HCT116 (cell line): ENCODE results near the gene NEK11. TPM values are rescaled to one million over a fixed set of nuclear protein-coding genes. Genes with fewer than 3 reads are reported as not detected.

ENCODE experiments used
- ATAC-seq: fragments of 200-7000 bp; cut with Tn5 transposase; 2 replicates; pipeline ENCODE4 v1.9.1; 2020; ENCODE audit warnings: mild to moderate bottlenecking, moderate library complexity
- BruUV-seq: library from RNA; stranded (reverse); fragments of 400-500 nt; replicated peaks from 2 replicates; lab custom pipeline; 2021; lab: Mats Ljungman, UMichigan
- CTCF ChIA-PET: fragments of 300-600 bp; sonication (Branson Sonifier 250); formaldehyde crosslinking; loops from one replicate; lab custom pipeline; 2021; ENCODE audit warnings: antibody characterized with exemption; lab: Charles Lee
- POLR2A ChIA-PET: fragments of 300-600, 350-600 bp; sonication (Branson Sonifier 250); formaldehyde crosslinking; loops from one replicate; lab custom pipeline; 2021; ENCODE audit warnings: antibody characterized with exemption; lab: Charles Lee
- RAD21 ChIA-PET, 2 experiments: fragments of 300-600 bp; sonication (Branson Sonifier 250); formaldehyde crosslinking; loops; one replicate each; lab custom pipeline; 2023; ENCODE audit warnings: low total read pairs in 2 of 2; ENCODE audit not compliant: uncharacterized antibody in 2 of 2, unreplicated experiment in 2 of 2, low non-redundant PET in 1 of 2; lab: Charles Lee
- DNase-seq: peaks from one replicate; pipeline ENCODE4 v3.0.0-alpha.2; 2010; ENCODE audit warnings: low read depth, low spot score
- H2AFZ ChIP-seq: fragments of 200-600 bp; shearing (Covaris generic), sonication (generic); 2 replicates; pipeline ENCODE4 v1.6.1; 2017; ENCODE audit warnings: low read depth, mixed run types, mixed read lengths, antibody characterized with exemption, low read length; ENCODE audit not compliant: poor library complexity, severe bottlenecking
- H3K27ac ChIP-seq: 2 replicates; pipeline ENCODE4 v1.5.1; 2012; ENCODE audit warnings: low read depth, low read length
- H3K27me3 ChIP-seq: fragments of 200-600 bp; sonication (generic); 2 replicates; pipeline ENCODE4 v1.6.1; 2016; ENCODE audit warnings: mixed run types, low read length, mixed read lengths; ENCODE audit not compliant: insufficient read depth
- H3K36me3 ChIP-seq, 2 experiments: fragments of 200-500 bp in 1 of 2; fragments of 200-600 bp in 1 of 2; sonication (Bioruptor generic) in 1 of 2; sonication (generic) in 1 of 2; 2 replicates each; pipeline versions ENCODE4 v1.5.1 to v1.6.1; 2014 to 2016; ENCODE audit warnings: low read length in 2 of 2, inconsistent platforms in 1 of 2, mixed read lengths in 1 of 2, mixed run types in 1 of 2; ENCODE audit not compliant: insufficient read depth in 2 of 2, control insufficient read depth in 1 of 2
- H3K4me1 ChIP-seq, 2 experiments: fragments of 200-600 bp in 1 of 2; sonication (generic) in 1 of 2; 2 replicates each; pipeline versions ENCODE4 v1.5.1 to v1.6.1; 2012 to 2017; ENCODE audit warnings: low read length in 2 of 2, inconsistent platforms in 1 of 2, mild to moderate bottlenecking in 1 of 2, mixed read lengths in 1 of 2, mixed run types in 1 of 2, moderate library complexity in 1 of 2; ENCODE audit not compliant: insufficient read depth in 2 of 2, control insufficient read depth in 1 of 2
- H3K4me2 ChIP-seq: fragments of 200-600 bp; sonication (generic); 2 replicates; pipeline ENCODE4 v1.6.1; 2017; ENCODE audit warnings: mixed run types, low read length, mixed read lengths
- H3K4me3 ChIP-seq, 2 experiments: fragments of 200-600 bp in 1 of 2; sonication (generic) in 1 of 2; replicated peaks in 1 of 2; 2 replicates each; pipeline ENCODE4 v1.5.1; 2011 to 2016; ENCODE audit warnings: low read length in 2 of 2, control low read depth in 1 of 2, low read depth in 1 of 2, mild to moderate bottlenecking in 1 of 2, mixed read lengths in 1 of 2, mixed run types in 1 of 2
- H3K79me2 ChIP-seq: fragments of 200-600 bp; sonication (generic); 2 replicates; pipeline ENCODE4 v1.6.1; 2017; ENCODE audit warnings: mild to moderate bottlenecking, mixed run types, low read length, moderate library complexity, mixed read lengths; ENCODE audit not compliant: insufficient read depth
- H3K9ac ChIP-seq: fragments of 200-600 bp; sonication (generic); 2 replicates; pipeline ENCODE4 v1.6.1; 2016; ENCODE audit warnings: low read length, mixed read lengths
- H3K9me2 ChIP-seq: fragments of 200-600 bp; sonication (generic), shearing (Covaris generic); 2 replicates; pipeline ENCODE4 v1.6.1; 2017; ENCODE audit warnings: mixed run types, mild to moderate bottlenecking, moderate library complexity; ENCODE audit not compliant: insufficient read depth
- H3K9me3 ChIP-seq, 2 experiments: fragments of 200-500 bp in 1 of 2; fragments of 200-600 bp in 1 of 2; sonication (Bioruptor generic) in 1 of 2; sonication (generic) in 1 of 2; 2 replicates each; pipeline ENCODE4 v1.6.1; 2014 to 2017; ENCODE audit warnings: low read length in 2 of 2, mixed read lengths in 2 of 2, inconsistent platforms in 1 of 2, low read depth in 1 of 2, mild to moderate bottlenecking in 1 of 2, mixed run types in 1 of 2, moderate library complexity in 1 of 2; ENCODE audit not compliant: control insufficient read depth in 1 of 2, insufficient read depth in 1 of 2
- H4K20me1 ChIP-seq: fragments of 200-600 bp; sonication (generic), shearing (Covaris generic); 2 replicates; pipeline ENCODE4 v1.6.1; 2017; ENCODE audit warnings: mixed run types, mild to moderate bottlenecking, moderate library complexity; ENCODE audit not compliant: insufficient read depth
- CBX3 ChIP-seq: IDR thresholded peaks from 2 replicates; pipeline ENCODE4 v1.6.1; 2012; ENCODE audit warnings: low read depth
- CEBPB ChIP-seq: IDR thresholded peaks from 2 replicates; pipeline ENCODE4 v1.6.1; 2012; ENCODE audit warnings: low read depth
- EGR1 ChIP-seq: IDR thresholded peaks from 2 replicates; pipeline ENCODE4 v1.6.1; 2012; ENCODE audit warnings: low read depth
- EZH2 ChIP-seq: fragments of 200-600 bp; sonication (generic); IDR thresholded peaks from 2 replicates; pipeline ENCODE4 v1.6.1; 2017; ENCODE audit warnings: antibody characterized with exemption, mixed run types
- JUND ChIP-seq: IDR thresholded peaks from 2 replicates; pipeline ENCODE4 v1.6.1; 2012
- POLR2AphosphoS5 ChIP-seq: IDR thresholded peaks from 2 replicates; pipeline ENCODE4 v1.6.1; 2011; ENCODE audit warnings: mild to moderate bottlenecking, low read depth, low read length, moderate library complexity
- RAD21 ChIP-seq: IDR thresholded peaks from 2 replicates; pipeline ENCODE4 v1.6.1; 2012; ENCODE audit warnings: low read depth, mild to moderate bottlenecking
- REST ChIP-seq: IDR thresholded peaks from 2 replicates; pipeline ENCODE4 v1.6.1; 2012; ENCODE audit warnings: low read depth
- SIN3A ChIP-seq: IDR thresholded peaks from 2 replicates; pipeline ENCODE4 v1.6.1; 2012; ENCODE audit warnings: low read depth
- SP1 ChIP-seq: IDR thresholded peaks from 2 replicates; pipeline ENCODE4 v1.6.1; 2012; ENCODE audit warnings: low read depth
- TCF7L2 ChIP-seq: IDR thresholded peaks from 2 replicates; pipeline ENCODE4 v1.7.0; 2011; ENCODE audit warnings: borderline replicate concordance, inconsistent platforms; ENCODE audit not compliant: insufficient read depth, insufficient read length; ENCODE audit errors: extremely low read depth
- YY1 ChIP-seq: IDR thresholded peaks from 2 replicates; pipeline ENCODE4 v1.6.1; 2011; ENCODE audit warnings: low read length, low read depth, moderate library complexity, mild to moderate bottlenecking; ENCODE audit not compliant: insufficient replicate concordance; ENCODE audit errors: extremely low read depth
- ZFX ChIP-seq: fragments of 450-650 bp; IDR thresholded peaks from 2 replicates; pipeline ENCODE4 v1.6.1; 2017
- ZNF274 ChIP-seq: fragments of 200-500 bp; sonication (Bioruptor generic); IDR thresholded peaks from 2 replicates; pipeline ENCODE4 v1.6.1; 2014; ENCODE audit warnings: mild to moderate bottlenecking, low read depth, low read length, inconsistent platforms
- intact Hi-C: fragments of 100-400 bp; cut with micrococcal nuclease; formaldehyde crosslinking; loops from 2 replicates; pipeline ENCODE4 v1.10.0; 2022
- total RNA-seq: library from RNA; stranded (reverse); gene quantifications from one replicate; pipeline ENCODE4 v1.2.1, GENCODE V29; 2021; ENCODE audit not compliant: unreplicated experiment
- TF ChIP-seq, protein P1 (sequence below), 3 experiments: fragments of 200-600 bp in 1 of 3; sonication (generic) in 1 of 3; IDR thresholded peaks in 2 of 3; conservative IDR thresholded peaks in 1 of 3; 2 replicates each; pipeline ENCODE4 v1.5.1; 2012 to 2017; ENCODE audit warnings: low read depth in 2 of 3, low read length in 2 of 3, antibody characterized with exemption in 1 of 3, borderline replicate concordance in 1 of 3, control low read depth in 1 of 3, mild to moderate bottlenecking in 1 of 3, mixed read lengths in 1 of 3, mixed run types in 1 of 3, moderate library complexity in 1 of 3; ENCODE audit not compliant: insufficient read depth in 1 of 3
- TF ChIP-seq, protein P2 (sequence below): IDR thresholded peaks from 2 replicates; pipeline ENCODE4 v1.6.1; 2012
- TF ChIP-seq, protein P3 (sequence below): IDR thresholded peaks from 2 replicates; pipeline ENCODE4 v1.6.1; 2012

The NEK11 gene
- total RNA-seq, 1 experiment from 2014 or later = 3.1 TPM

DNA sequence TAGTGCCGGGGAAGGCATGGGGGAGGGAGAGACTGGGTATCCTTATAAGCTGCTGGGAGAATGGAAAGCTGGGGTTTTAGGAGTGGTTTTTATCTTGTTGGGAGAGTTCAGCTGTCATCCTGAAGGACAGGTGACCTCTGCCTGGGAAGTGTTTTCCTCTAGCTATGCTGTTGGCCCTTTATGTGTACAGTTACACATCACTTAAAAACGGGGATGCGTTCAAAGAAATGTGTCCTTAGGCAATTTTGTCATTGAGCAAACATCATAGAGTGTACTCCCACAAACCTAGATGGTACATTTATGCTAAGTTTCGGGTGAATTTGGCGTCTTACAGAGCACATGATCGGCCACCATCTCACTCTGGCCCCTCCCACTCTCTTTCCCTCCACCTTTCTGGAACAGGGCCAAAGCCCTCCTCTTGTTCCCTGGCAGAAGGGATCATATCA is 190.6 kb downstream of the NEK11 start (continued):
- TF ChIP-seq, protein P1, sequence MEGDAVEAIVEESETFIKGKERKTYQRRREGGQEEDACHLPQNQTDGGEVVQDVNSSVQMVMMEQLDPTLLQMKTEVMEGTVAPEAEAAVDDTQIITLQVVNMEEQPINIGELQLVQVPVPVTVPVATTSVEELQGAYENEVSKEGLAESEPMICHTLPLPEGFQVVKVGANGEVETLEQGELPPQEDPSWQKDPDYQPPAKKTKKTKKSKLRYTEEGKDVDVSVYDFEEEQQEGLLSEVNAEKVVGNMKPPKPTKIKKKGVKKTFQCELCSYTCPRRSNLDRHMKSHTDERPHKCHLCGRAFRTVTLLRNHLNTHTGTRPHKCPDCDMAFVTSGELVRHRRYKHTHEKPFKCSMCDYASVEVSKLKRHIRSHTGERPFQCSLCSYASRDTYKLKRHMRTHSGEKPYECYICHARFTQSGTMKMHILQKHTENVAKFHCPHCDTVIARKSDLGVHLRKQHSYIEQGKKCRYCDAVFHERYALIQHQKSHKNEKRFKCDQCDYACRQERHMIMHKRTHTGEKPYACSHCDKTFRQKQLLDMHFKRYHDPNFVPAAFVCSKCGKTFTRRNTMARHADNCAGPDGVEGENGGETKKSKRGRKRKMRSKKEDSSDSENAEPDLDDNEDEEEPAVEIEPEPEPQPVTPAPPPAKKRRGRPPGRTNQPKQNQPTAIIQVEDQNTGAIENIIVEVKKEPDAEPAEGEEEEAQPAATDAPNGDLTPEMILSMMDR (IDR thresholded peaks at IDR 0.05 in 2 of 3, conservative IDR thresholded peaks at IDR 0.05 in 1 of 3; ENCODE audit: borderline replicate concordance in 1 of 3, insufficient read depth in 1 of 3, low read depth in 2 of 3, low read length in 2 of 3) = no peak
- TF ChIP-seq SIN3A (no peak), RAD21 (no peak)
- TF ChIP-seq, all 23 proteins: peak for 0

GRCh38 chr3:131218196-131218595 is 191.5 kb downstream of the NEK11 start:
- ATAC-seq (peak; percentile 42; the same call in 1 of the 2 replicates), DNase-seq (no peak)
- Histone ChIP-seq H4K20me1 (no peaks in the 10 kb centered on the region), H3K9me2 (no peaks in the 10 kb centered on the region), H3K9ac (no peak overlapping the region), H2AFZ (no peak overlapping the region), H3K27me3 (no peaks in the 10 kb centered on the region), H3K79me2 (no peaks in the 10 kb centered on the region), H3K4me1 (peaks cover 15 to 30% of the 10 kb centered on the region in 2 experiments), H3K4me2 (peak overlapping the region; percentile 73), H3K36me3 (no peaks in the 10 kb centered on the region), H3K9me3 (no peaks in the 10 kb centered on the region), H3K27ac (no peak overlapping the region), H3K4me3 (no peak overlapping the region)
- POLR2A ChIA-PET = no interaction called here
- intact Hi-C loops = no loop called here
- no TSS peak for BruUV-seq
- CTCF ChIA-PET = no interaction called here
- RAD21 ChIA-PET = no interaction called here
- TF ChIP-seq ZFX (no peak), EZH2 (no peak), TCF7L2 (no peak), REST (no peak), JUND (no peak), YY1 (no peak), ZNF274 (no peak), CEBPB (no peak), SIN3A (no peak), EGR1 (no peak), CBX3 (no peak), RAD21 (no peak), SP1 (no peak), POLR2AphosphoS5 (no peak)
- TF ChIP-seq, protein P2, sequence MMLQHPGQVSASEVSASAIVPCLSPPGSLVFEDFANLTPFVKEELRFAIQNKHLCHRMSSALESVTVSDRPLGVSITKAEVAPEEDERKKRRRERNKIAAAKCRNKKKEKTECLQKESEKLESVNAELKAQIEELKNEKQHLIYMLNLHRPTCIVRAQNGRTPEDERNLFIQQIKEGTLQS = no peak
- TF ChIP-seq, protein P1 (IDR thresholded peaks at IDR 0.05 in 2 of 3, conservative IDR thresholded peaks at IDR 0.05 in 1 of 3; ENCODE audit: borderline replicate concordance in 1 of 3, insufficient read depth in 1 of 3, low read depth in 2 of 3, low read length in 2 of 3) = no peak
- TF ChIP-seq, protein P3, sequence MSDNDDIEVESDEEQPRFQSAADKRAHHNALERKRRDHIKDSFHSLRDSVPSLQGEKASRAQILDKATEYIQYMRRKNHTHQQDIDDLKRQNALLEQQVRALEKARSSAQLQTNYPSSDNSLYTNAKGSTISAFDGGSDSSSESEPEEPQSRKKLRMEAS = no peak
